Osteoblast (primary cell): Measurements from ENCODE around the gene AGAP3. TPM values are rescaled to one million over a fixed set of nuclear protein-coding genes. Genes with fewer than 3 reads are reported as not detected.

Experiments used
- DNase-seq: peaks from one replicate; pipeline ENCODE4 v3.0.0; 2011; ENCODE audit warnings: low spot score, mixed read lengths; ENCODE audit not compliant: insufficient read length; ENCODE audit errors: missing footprints
- H2AFZ ChIP-seq: 2 replicates; pipeline ENCODE4 v1.6.0; 2011; ENCODE audit warnings: mild to moderate bottlenecking, low read length
- H3K27ac ChIP-seq: 2 replicates; pipeline ENCODE4 v1.5.1; 2011; ENCODE audit warnings: mild to moderate bottlenecking, low read depth, low read length, moderate library complexity
- H3K27me3 ChIP-seq: 2 replicates; pipeline ENCODE4 v1.6.0; 2012; ENCODE audit warnings: mild to moderate bottlenecking, control low read depth, inconsistent platforms, low read length, moderate library complexity; ENCODE audit not compliant: insufficient read depth
- H3K36me3 ChIP-seq: 2 replicates; pipeline ENCODE4 v1.5.1; 2011; ENCODE audit warnings: mild to moderate bottlenecking, low read length, control low read depth, moderate library complexity; ENCODE audit not compliant: insufficient read depth
- H3K4me1 ChIP-seq: 2 replicates; pipeline ENCODE4 v1.5.1; 2011; ENCODE audit warnings: mild to moderate bottlenecking, low read length, control low read depth, moderate library complexity; ENCODE audit not compliant: insufficient read depth
- H3K4me2 ChIP-seq: 2 replicates; pipeline ENCODE4 v1.6.0; 2011; ENCODE audit warnings: mild to moderate bottlenecking, low read length; ENCODE audit not compliant: insufficient read depth
- H3K4me3 ChIP-seq: fragments of 200-600 bp; sonication (generic); 3 replicates; pipeline ENCODE4 v1.5.1; 2012; ENCODE audit warnings: mild to moderate bottlenecking, low read length, inconsistent platforms; ENCODE audit not compliant: insufficient read depth
- H3K79me2 ChIP-seq: 2 replicates; pipeline ENCODE4 v1.6.0; 2012; ENCODE audit warnings: mild to moderate bottlenecking, low read length, control low read depth, inconsistent platforms; ENCODE audit not compliant: insufficient read depth
- H3K9me3 ChIP-seq: 2 replicates; pipeline ENCODE4 v1.5.1; 2011; ENCODE audit warnings: low read depth, low read length, control low read depth
- H4K20me1 ChIP-seq: 2 replicates; pipeline ENCODE4 v1.6.0; 2012; ENCODE audit warnings: mild to moderate bottlenecking, low read length, control low read depth; ENCODE audit not compliant: insufficient read depth
- CTCF ChIP-seq: IDR thresholded peaks from 2 replicates; pipeline ENCODE4 v1.5.1; 2011; ENCODE audit warnings: mild to moderate bottlenecking, low read depth, low read length, moderate library complexity; ENCODE audit errors: extremely low read depth
- total RNA-seq: library from RNA; depleted of rRNA; stranded (reverse); fragments of >200 nt; gene quantifications from 2 replicates; pipeline ENCODE4 v1.2.3, GENCODE V29; 2012

Gene AGAP3
- total RNA-seq, 1 donor = 39.8 TPM

- Histone ChIP-seq H4K20me1 (peaks cover 26% of the 10 kb centered on the region), H3K4me2 (peak overlapping the region; percentile 32), H3K9me3 (no peaks in the 10 kb centered on the region), H3K4me1 (peaks cover 38% of the 10 kb centered on the region), H3K36me3 (peaks cover 25% of the 10 kb centered on the region), H2AFZ (no peak overlapping the region), H3K27ac (peak overlapping the region; percentile 51), H3K27me3 (no peaks in the 10 kb centered on the region), H3K79me2 (peaks cover 43% of the 10 kb centered on the region), H3K4me3 (peak overlapping the region; percentile 13)
- DNase-seq = peak; percentile 98
- TF ChIP-seq CTCF = no peak
These were observed 23.7 kb upstream of the AGAP3 start for GRCh38 chr7:151062399-151063211.

GRCh38 chr7:151063212-151063561, 23.1 kb upstream of the AGAP3 start:
- Histone ChIP-seq H3K4me2 (no peak overlapping the region), H2AFZ (no peak overlapping the region), H3K4me1 (peaks cover 36% of the 10 kb centered on the region), H3K79me2 (peaks cover 43% of the 10 kb centered on the region), H3K36me3 (peaks cover 30% of the 10 kb centered on the region), H3K4me3 (peak overlapping the region; percentile 25), H3K27ac (peak overlapping the region; percentile 51), H4K20me1 (peaks cover 26% of the 10 kb centered on the region), H3K9me3 (no peaks in the 10 kb centered on the region), H3K27me3 (no peaks in the 10 kb centered on the region)
- no peak for TF ChIP-seq CTCF
- no peak for DNase-seq

GRCh38 chr7:151064454-151064853, 21.8 kb upstream of the AGAP3 start:
- peaks cover 26% of the 10 kb centered on the region for H4K20me1 ChIP-seq
- peaks cover 25% of the 10 kb centered on the region for H3K4me1 ChIP-seq
- no peak for DNase-seq
- peaks cover 43% of the 10 kb centered on the region for H3K79me2 ChIP-seq
- no peaks in the 10 kb centered on the region for H3K27me3 ChIP-seq
- no peak for TF ChIP-seq CTCF
- peaks cover 42% of the 10 kb centered on the region for H3K36me3 ChIP-seq
- no peaks in the 10 kb centered on the region for H3K9me3 ChIP-seq
- H3K4me2 ChIP-seq = no peak overlapping the region
- no peak overlapping the region for H3K4me3 ChIP-seq
- no peak overlapping the region for H2AFZ ChIP-seq
- no peak overlapping the region for H3K27ac ChIP-seq

- Histone ChIP-seq H3K79me2 (peaks cover 42% of the 10 kb centered on the region), H3K36me3 (peaks cover 48% of the 10 kb centered on the region), H3K4me3 (no peak overlapping the region), H2AFZ (no peak overlapping the region), H3K27me3 (no peaks in the 10 kb centered on the region), H3K9me3 (no peaks in the 10 kb centered on the region), H4K20me1 (peaks cover 26% of the 10 kb centered on the region), H3K27ac (no peak overlapping the region), H3K4me2 (no peak overlapping the region), H3K4me1 (peaks cover 25% of the 10 kb centered on the region)
- no peak for TF ChIP-seq CTCF
- no peak for DNase-seq
These were observed 21.3 kb upstream of the AGAP3 start for GRCh38 chr7:151064993-151065392.
